ENCODE data around the gene PLA2G12A.

The PLA2G12A gene

DNA sequence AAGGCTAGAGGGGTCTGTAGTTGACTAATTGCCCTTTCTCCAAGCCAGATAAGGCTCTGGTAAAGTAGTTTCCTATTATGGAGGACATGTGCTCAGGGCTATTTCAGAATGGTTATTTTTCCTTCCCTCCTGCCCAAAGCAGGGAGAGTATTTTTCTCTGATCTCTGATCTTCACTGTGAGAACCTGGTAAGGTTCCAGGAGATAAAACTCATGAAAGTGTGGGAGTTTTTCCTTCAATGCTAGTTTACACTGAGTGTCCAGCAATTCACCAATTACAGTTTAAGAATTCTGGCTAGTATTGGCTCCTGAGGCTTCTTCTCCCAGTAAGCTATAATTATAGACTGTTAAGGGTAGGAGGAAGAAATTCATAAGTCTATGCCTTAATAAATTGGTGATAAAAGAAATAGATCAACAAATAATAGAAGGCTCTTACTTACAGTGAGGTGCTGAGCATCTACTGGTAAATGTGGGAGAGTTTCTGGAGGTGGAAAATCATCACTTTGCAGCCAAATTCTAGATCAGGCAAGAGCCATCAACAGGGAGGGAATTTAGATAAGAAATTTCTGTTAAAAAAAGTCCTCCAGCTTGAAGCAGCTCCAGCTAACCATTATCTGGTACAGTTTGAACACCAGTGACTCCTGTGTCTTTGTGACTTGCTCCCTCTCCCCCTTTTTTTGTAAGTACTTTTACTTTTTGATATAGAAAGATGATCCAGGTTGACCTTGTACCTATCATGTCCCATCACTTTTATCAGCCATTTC is 57.5 kb downstream of the PLA2G12A start:
- TF ChIP-seq, protein P1, sequence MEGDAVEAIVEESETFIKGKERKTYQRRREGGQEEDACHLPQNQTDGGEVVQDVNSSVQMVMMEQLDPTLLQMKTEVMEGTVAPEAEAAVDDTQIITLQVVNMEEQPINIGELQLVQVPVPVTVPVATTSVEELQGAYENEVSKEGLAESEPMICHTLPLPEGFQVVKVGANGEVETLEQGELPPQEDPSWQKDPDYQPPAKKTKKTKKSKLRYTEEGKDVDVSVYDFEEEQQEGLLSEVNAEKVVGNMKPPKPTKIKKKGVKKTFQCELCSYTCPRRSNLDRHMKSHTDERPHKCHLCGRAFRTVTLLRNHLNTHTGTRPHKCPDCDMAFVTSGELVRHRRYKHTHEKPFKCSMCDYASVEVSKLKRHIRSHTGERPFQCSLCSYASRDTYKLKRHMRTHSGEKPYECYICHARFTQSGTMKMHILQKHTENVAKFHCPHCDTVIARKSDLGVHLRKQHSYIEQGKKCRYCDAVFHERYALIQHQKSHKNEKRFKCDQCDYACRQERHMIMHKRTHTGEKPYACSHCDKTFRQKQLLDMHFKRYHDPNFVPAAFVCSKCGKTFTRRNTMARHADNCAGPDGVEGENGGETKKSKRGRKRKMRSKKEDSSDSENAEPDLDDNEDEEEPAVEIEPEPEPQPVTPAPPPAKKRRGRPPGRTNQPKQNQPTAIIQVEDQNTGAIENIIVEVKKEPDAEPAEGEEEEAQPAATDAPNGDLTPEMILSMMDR (IDR thresholded peaks at IDR 0.05; ENCODE audit: extremely low read depth, insufficient read depth, missing control alignments), result no peak
- in situ Hi-C loops (cut with MboI; ENCODE audit: low pct_unique_long_range_greater_than_20kb, low sequenced_read_pairs, unreplicated experiment), result no loop called here
- DNase-seq (ENCODE audit: low spot score), result no peak

DNA sequence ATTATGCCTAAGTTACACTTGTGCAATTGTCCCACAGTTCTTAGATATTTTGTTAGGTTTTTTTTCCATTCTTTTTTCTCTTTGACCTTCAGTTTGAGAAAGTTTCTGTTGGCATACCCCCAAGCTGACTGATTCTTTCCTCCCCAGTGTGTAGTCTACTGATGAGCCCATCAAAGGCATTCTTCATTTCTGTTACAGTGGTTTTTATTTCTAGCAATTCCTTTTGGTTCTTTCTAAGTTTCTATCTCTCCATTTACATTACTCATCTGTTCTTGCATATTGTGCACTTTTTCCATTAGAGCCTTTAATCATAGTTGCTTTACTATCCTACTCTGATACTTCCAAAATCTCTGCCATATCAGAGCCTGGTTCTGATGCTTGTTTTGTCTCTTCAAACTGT is 58.5 kb downstream of the PLA2G12A start:
- in situ Hi-C loops (cut with MboI; ENCODE audit: low pct_unique_long_range_greater_than_20kb, low sequenced_read_pairs, unreplicated experiment), result no loop called here
- no peak for DNase-seq (ENCODE audit: low spot score)
- TF ChIP-seq, protein P1 (IDR thresholded peaks at IDR 0.05; ENCODE audit: extremely low read depth, insufficient read depth, missing control alignments), result no peak

DNA sequence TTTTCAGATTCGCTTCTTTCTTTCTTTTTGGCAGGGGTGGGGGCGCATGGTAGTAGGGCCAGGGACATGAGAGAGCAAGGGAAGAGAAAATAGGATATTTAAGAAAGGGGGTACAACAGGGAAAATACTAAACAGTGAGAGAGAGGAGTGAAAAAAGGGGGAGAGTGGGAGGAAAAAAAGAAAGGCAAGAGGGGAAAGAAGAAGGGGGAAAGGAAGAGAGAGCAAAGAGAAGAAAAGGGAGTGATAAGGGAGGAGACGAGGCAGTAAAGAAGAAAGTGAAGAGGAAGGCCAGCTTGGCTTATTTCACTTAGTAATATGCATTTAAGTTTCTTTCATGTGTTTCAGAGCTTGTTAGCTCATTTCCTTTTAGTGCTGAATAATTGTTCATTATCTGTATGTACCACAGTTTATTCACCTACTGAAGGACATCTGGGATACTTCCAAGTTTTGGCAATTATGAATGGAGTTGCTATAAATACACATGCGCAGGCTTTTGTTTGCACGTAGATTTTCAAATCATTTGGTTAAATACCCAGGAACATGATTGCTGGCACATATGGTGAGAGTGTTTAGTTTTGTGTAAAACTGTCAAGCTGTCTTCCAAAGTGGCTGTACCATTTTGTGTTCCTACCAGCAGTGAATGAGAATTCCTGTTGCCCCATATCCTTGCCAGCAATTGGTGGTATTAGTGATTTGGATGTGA is 63.9 kb downstream of the PLA2G12A start:
- no peak for DNase-seq (ENCODE audit: low spot score)
- TF ChIP-seq, protein P1 (IDR thresholded peaks at IDR 0.05; ENCODE audit: extremely low read depth, insufficient read depth, missing control alignments), result no peak
- in situ Hi-C loops (cut with MboI; ENCODE audit: low pct_unique_long_range_greater_than_20kb, low sequenced_read_pairs, unreplicated experiment), result no loop called here

DNA sequence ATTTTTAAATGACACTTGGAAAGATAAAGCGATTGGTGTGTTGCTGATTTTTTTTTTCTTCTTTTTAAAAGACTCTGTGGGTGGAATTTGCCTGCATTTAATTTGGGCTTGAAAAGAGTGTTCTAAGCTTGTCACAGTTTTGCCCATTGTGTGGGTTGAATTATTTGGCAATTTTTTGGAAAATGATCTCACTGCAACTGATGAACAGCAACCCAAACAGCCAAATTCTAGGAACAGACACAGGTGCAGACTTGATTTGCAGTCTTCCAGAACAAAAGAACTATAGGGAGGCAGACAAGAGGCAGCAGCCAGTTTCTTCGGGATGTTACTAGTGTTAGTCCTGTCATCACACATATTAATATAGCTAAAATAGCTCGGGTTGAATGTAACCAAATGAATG is 67.1 kb downstream of the PLA2G12A start:
- DNase-seq (ENCODE audit: low spot score), result no peak
- in situ Hi-C loops (cut with MboI; ENCODE audit: low pct_unique_long_range_greater_than_20kb, low sequenced_read_pairs, unreplicated experiment), result no loop called here
- TF ChIP-seq, protein P1 (IDR thresholded peaks at IDR 0.05; ENCODE audit: extremely low read depth, insufficient read depth, missing control alignments), result no peak

DNA sequence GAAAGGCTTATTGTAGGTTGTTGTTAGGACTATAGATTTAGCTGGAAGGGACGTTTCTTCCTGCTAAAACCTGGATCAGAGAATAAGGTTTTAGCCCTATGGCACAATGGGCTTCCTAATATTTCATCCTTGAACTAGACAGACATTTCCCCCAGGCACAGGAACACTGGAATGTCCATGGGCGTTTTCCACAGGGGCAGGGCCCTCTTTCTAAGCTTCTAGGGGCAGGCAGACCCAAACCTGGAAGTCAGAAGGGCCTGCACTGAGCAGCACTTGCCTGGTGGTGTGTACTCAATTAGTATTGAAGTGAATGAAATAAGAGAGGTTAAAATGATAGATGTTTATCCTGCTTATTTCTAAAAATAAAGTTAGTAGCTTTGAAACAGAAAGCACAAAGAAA is 67.8 kb downstream of the PLA2G12A start:
- no peak for DNase-seq (ENCODE audit: low spot score)
- TF ChIP-seq, protein P1 (IDR thresholded peaks at IDR 0.05; ENCODE audit: extremely low read depth, insufficient read depth, missing control alignments), result no peak
- in situ Hi-C loops (cut with MboI; ENCODE audit: low pct_unique_long_range_greater_than_20kb, low sequenced_read_pairs, unreplicated experiment), result no loop called here
